Smooth muscle cell (in vitro differentiated cells): ENCODE results near the gene SHC2. TPM values are rescaled to one million over a fixed set of nuclear protein-coding genes. Genes with fewer than 3 reads are reported as not detected.

Source experiments
- DNase-seq: peaks from one replicate; lab custom pipeline; 2025; ENCODE audit not compliant: unreplicated experiment; lab: John Stamatoyannopoulos, UW
- H2AFZ ChIP-seq: fragments of 200-600 bp; sonication (generic); 2 replicates; pipeline ENCODE4 v1.6.0; 2016; ENCODE audit warnings: antibody characterized with exemption, low read depth, mild to moderate bottlenecking
- H3F3A ChIP-seq: fragments of 200-600 bp; sonication (generic); 2 replicates; pipeline ENCODE4 v1.6.0; 2017; ENCODE audit warnings: antibody characterized with exemption, low read depth
- H3K27ac ChIP-seq: fragments of 200-600 bp; sonication (generic); 2 replicates; pipeline ENCODE4 v1.5.1; 2016; ENCODE audit warnings: low read depth, mild to moderate bottlenecking
- H3K27me3 ChIP-seq: fragments of 200-600 bp; sonication (generic); 2 replicates; pipeline ENCODE4 v1.6.1; 2016; ENCODE audit warnings: low read depth, mild to moderate bottlenecking
- H3K36me3 ChIP-seq: fragments of 200-600 bp; sonication (generic); 2 replicates; pipeline ENCODE4 v1.5.1; 2016; ENCODE audit warnings: low read depth
- H3K4me1 ChIP-seq: fragments of 200-600 bp; sonication (generic); 2 replicates; pipeline ENCODE4 v1.5.1; 2016; ENCODE audit warnings: low read depth
- H3K4me2 ChIP-seq: fragments of 200-600 bp; sonication (generic); 2 replicates; pipeline ENCODE4 v1.6.0; 2016; ENCODE audit warnings: mild to moderate bottlenecking
- H3K4me3 ChIP-seq: fragments of 200-600 bp; sonication (generic); 2 replicates; pipeline ENCODE4 v1.5.1; 2016; ENCODE audit warnings: mild to moderate bottlenecking
- H3K79me2 ChIP-seq: fragments of 200-600 bp; sonication (generic); 2 replicates; pipeline ENCODE4 v1.6.0; 2016; ENCODE audit warnings: low read depth, mild to moderate bottlenecking
- H3K9ac ChIP-seq: fragments of 200-600 bp; sonication (generic); 2 replicates; pipeline ENCODE4 v1.6.0; 2016; ENCODE audit warnings: low read depth
- H3K9me3 ChIP-seq: fragments of 200-600 bp; sonication (generic); replicated peaks from 2 replicates; pipeline ENCODE4 v1.5.1; 2016; ENCODE audit warnings: low read depth
- H4K20me1 ChIP-seq: fragments of 200-600 bp; sonication (generic); 2 replicates; pipeline ENCODE4 v1.6.0; 2016; ENCODE audit warnings: low read depth
- CTCF ChIP-seq: fragments of 200-600 bp; sonication (generic); IDR thresholded peaks from 2 replicates; pipeline ENCODE4 v1.5.1; 2017; ENCODE audit warnings: borderline replicate concordance, mild to moderate bottlenecking, antibody characterized with exemption; ENCODE audit not compliant: insufficient read depth, poor library complexity, severe bottlenecking
- WGBS: methylation state at CpG from one replicate; pipeline ENCODE4 v1.1.7; 2016; ENCODE audit warnings: low lambda C conversion rate; 5-methylcytosine and 5-hydroxymethylcytosine counted together
- polyA plus RNA-seq: library from polyadenylated mRNA; unstranded; fragments of >200 nt; fragmentation: Nextera tagmentation; extraction: Ambion mirVana; gene quantifications from 2 replicates; pipeline ENCODE4 v1.2.1, GENCODE V29; 2016
- total RNA-seq: library from RNA; depleted of rRNA; stranded (reverse); fragments of >200 nt; gene quantifications from 2 replicates; pipeline ENCODE4 v1.2.3, GENCODE V29; 2014

Gene SHC2
- total and polyA plus RNA-seq, 2 experiments from 2014 or later = 15.6 to 29.3 TPM

- Histone ChIP-seq H3K9me3 (no peaks in the 10 kb centered on the region), H3K9ac (peak overlapping the region; percentile 91), H3K36me3 (no peaks in the 10 kb centered on the region), H3F3A (peaks cover 5% of the 10 kb centered on the region), H3K4me3 (peak overlapping the region; percentile 97), H3K4me1 (peaks cover 19% of the 10 kb centered on the region), H3K79me2 (peaks cover 16% of the 10 kb centered on the region), H3K27me3 (no peaks in the 10 kb centered on the region), H3K4me2 (peak overlapping the region; percentile 100), H2AFZ (peak overlapping the region; percentile 97), H3K27ac (peak overlapping the region; percentile 87), H4K20me1 (no peaks in the 10 kb centered on the region)
- 10% methylated on average over 45 of the region's 48 CpGs for whole genome bisulfite sequencing
- peak; percentile 90 for TF ChIP-seq CTCF
- DNase-seq = peak; percentile 99
Measured at GRCh38 chr19:506404-507285, 45.8 kb upstream of the SHC2 start.

- Histone ChIP-seq H3K27me3 (peaks cover 1% of the 10 kb centered on the region), H2AFZ (no peak overlapping the region), H3K27ac (no peak overlapping the region), H3K79me2 (peaks cover 16% of the 10 kb centered on the region), H3K4me2 (no peak overlapping the region), H3K4me3 (no peak overlapping the region), H4K20me1 (no peaks in the 10 kb centered on the region), H3K9me3 (no peaks in the 10 kb centered on the region), H3K36me3 (no peaks in the 10 kb centered on the region), H3K9ac (no peak overlapping the region), H3K4me1 (peaks cover 9% of the 10 kb centered on the region), H3F3A (no peaks in the 10 kb centered on the region)
- TF ChIP-seq CTCF = no peak
- no peak for DNase-seq
- 95% methylated on average over 14 of the region's 14 CpGs for WGBS
Measured at GRCh38 chr19:504616-505015, 43.8 kb upstream of the SHC2 start.

- Histone ChIP-seq H3K79me2 (no peaks in the 10 kb centered on the region), H3K4me3 (no peak overlapping the region)
- 90% methylated on average over 14 of the region's 17 CpGs for whole genome bisulfite sequencing
Measured at GRCh38 chr19:501646-502045, 40.8 kb upstream of the SHC2 start.

More at GRCh38 chr19:501646-502045, 40.8 kb upstream of the SHC2 start:
- peaks cover 4% of the 10 kb centered on the region for H3K4me1 ChIP-seq
- peaks cover 25% of the 10 kb centered on the region for H3K27me3 ChIP-seq
- H3K9me3 ChIP-seq = no peaks in the 10 kb centered on the region
- H3F3A ChIP-seq = no peaks in the 10 kb centered on the region
- no peaks in the 10 kb centered on the region for H4K20me1 ChIP-seq
- no peak overlapping the region for H3K27ac ChIP-seq
- TF ChIP-seq CTCF = no peak
- H2AFZ ChIP-seq = no peak overlapping the region
- no peaks in the 10 kb centered on the region for H3K36me3 ChIP-seq
- H3K9ac ChIP-seq = no peak overlapping the region
- DNase-seq = no peak
- H3K4me2 ChIP-seq = no peak overlapping the region
